ENCODE measurements around the gene ELMOD1.

- TF ChIP-seq CTCF (IDR thresholded peaks at IDR 0.05 in 4 of 5, conservative IDR thresholded peaks at IDR 0.05 in 1 of 5) (peak in 2 of 5 experiments; percentile 21 to 28), POLR2A (IDR thresholded peaks at IDR 0.05) (no peak)
Measured at GRCh38 chr11:107590460-107591377, at the start of gene ELMOD1.

All from gastrocnemius medialis (tissue), 4 donors.